IMR-90 (cell line): ENCODE measurements around the gene THY1. TPM values are rescaled to one million over a fixed set of nuclear protein-coding genes. Genes with fewer than 3 reads are reported as not detected.
"Not testable (repeated sequence)": the region's sequence is repeated elsewhere in the genome, so short reads cannot be mapped to it uniquely, and the experiment has no call there.

Source experiments
- ATAC-seq: fragments of 200-7000 bp; cut with Tn5 transposase; 2 replicates; pipeline ENCODE4 v1.9.1; 2020; ENCODE audit warnings: low read depth, mild to moderate bottlenecking, moderate library complexity
- BruUV-seq: library from RNA; stranded (reverse); fragments of 400-500 nt; replicated peaks from 2 replicates; lab custom pipeline; 2021; lab: Mats Ljungman, UMichigan
- CTCF ChIA-PET: fragments of 300-600 bp; formaldehyde crosslinking; extraction: SDS; loops from one replicate; lab custom pipeline; 2021; ENCODE audit warnings: antibody characterized with exemption; lab: Yijun Ruan, JAX
- POLR2A ChIA-PET: fragments of 300-600 bp; sonication (Branson Sonifier 250); formaldehyde crosslinking; loops from one replicate; lab custom pipeline; 2022; ENCODE audit warnings: antibody characterized with exemption; ENCODE audit not compliant: unreplicated experiment; lab: Charles Lee
- DNase-seq: peaks from one replicate; pipeline ENCODE4 v3.0.0; 2013
- H2AFZ ChIP-seq: replicated peaks from 2 replicates; pipeline ENCODE3; 2013; ENCODE audit warnings: low read length, mild to moderate bottlenecking; ENCODE audit not compliant: poor library complexity
- H2AK5ac ChIP-seq: 2 replicates; pipeline ENCODE4 v1.6.1; 2013; ENCODE audit warnings: low read depth, low read length, inconsistent platforms
- H2AK9ac ChIP-seq: replicated peaks from 2 replicates; pipeline ENCODE3; 2013; ENCODE audit warnings: mild to moderate bottlenecking, low read depth, low read length, moderate library complexity; ENCODE audit not compliant: poor library complexity
- H2BK120ac ChIP-seq: 2 replicates; pipeline ENCODE4 v1.6.1; 2013; ENCODE audit warnings: low read depth, low read length, inconsistent platforms
- H2BK15ac ChIP-seq: 3 replicates; pipeline ENCODE4 v1.6.1; 2013; ENCODE audit warnings: low read depth, low read length, inconsistent platforms
- H2BK20ac ChIP-seq: 2 replicates; pipeline ENCODE4 v1.6.1; 2013; ENCODE audit warnings: low read depth, mild to moderate bottlenecking, inconsistent platforms, low read length, moderate library complexity
- H2BK5ac ChIP-seq: 2 replicates; pipeline ENCODE4 v1.6.1; 2013; ENCODE audit warnings: mild to moderate bottlenecking, low read depth, low read length, inconsistent platforms; ENCODE audit not compliant: poor library complexity, severe bottlenecking
- H3K14ac ChIP-seq: replicated peaks from 2 replicates; pipeline ENCODE4 v1.6.1; 2013; ENCODE audit warnings: low read depth, low read length, inconsistent platforms
- H3K18ac ChIP-seq: 2 replicates; pipeline ENCODE4 v1.6.1; 2013; ENCODE audit warnings: low read depth, low read length, control low read depth
- H3K23ac ChIP-seq: 2 replicates; pipeline ENCODE4 v1.6.1; 2013; ENCODE audit warnings: low read depth, low read length, inconsistent platforms
- H3K27ac ChIP-seq: 2 replicates; pipeline ENCODE4 v1.5.1; 2013; ENCODE audit warnings: mild to moderate bottlenecking, control low read depth, low read length; ENCODE audit not compliant: insufficient read depth
- H3K27me3 ChIP-seq: 2 replicates; pipeline ENCODE4 v1.6.1; 2013; ENCODE audit warnings: low read length; ENCODE audit not compliant: control insufficient read depth, insufficient read depth
- H3K36me3 ChIP-seq: 2 replicates; pipeline ENCODE4 v1.6.1; 2013; ENCODE audit warnings: low read length, mixed read lengths; ENCODE audit not compliant: control insufficient read depth, insufficient read depth
- H3K4ac ChIP-seq: 2 replicates; pipeline ENCODE4 v1.6.1; 2013; ENCODE audit warnings: low read depth, low read length, inconsistent platforms
- H3K4me1 ChIP-seq: 2 replicates; pipeline ENCODE4 v1.6.1; 2013; ENCODE audit warnings: low read length, mixed read lengths; ENCODE audit not compliant: control insufficient read depth, insufficient read depth
- H3K4me2 ChIP-seq: 2 replicates; pipeline ENCODE4 v1.6.1; 2013; ENCODE audit warnings: low read depth, mild to moderate bottlenecking, control low read depth, low read length, moderate library complexity
- H3K4me3 ChIP-seq: 2 replicates; pipeline ENCODE4 v1.5.1; 2013; ENCODE audit warnings: low read depth, mild to moderate bottlenecking, control low read depth, low read length, moderate library complexity; ENCODE audit not compliant: insufficient read depth
- H3K56ac ChIP-seq: 2 replicates; pipeline ENCODE4 v1.6.1; 2013; ENCODE audit warnings: low read length, inconsistent platforms; ENCODE audit not compliant: insufficient read depth; ENCODE audit errors: extremely low read depth
- H3K79me1 ChIP-seq, 2 experiments: 2 replicates each; pipeline ENCODE4 v1.6.1; 2013; ENCODE audit warnings: low read length in 2 of 2, inconsistent platforms in 1 of 2, low read depth in 1 of 2
- H3K9ac ChIP-seq: 2 replicates; pipeline ENCODE4 v1.6.1; 2013; ENCODE audit warnings: low read depth, low read length, control low read depth
- H3K9me1 ChIP-seq: 2 replicates; pipeline ENCODE4 v1.6.1; 2013; ENCODE audit warnings: low read length, inconsistent platforms; ENCODE audit not compliant: insufficient read depth
- H3K9me3 ChIP-seq: 2 replicates; pipeline ENCODE4 v1.6.1; 2013; ENCODE audit warnings: low read length; ENCODE audit not compliant: control insufficient read depth, insufficient read depth
- H4K20me1 ChIP-seq: 2 replicates; pipeline ENCODE4 v1.6.1; 2013; ENCODE audit warnings: low read length, inconsistent platforms; ENCODE audit not compliant: insufficient read depth
- H4K5ac ChIP-seq: 2 replicates; pipeline ENCODE4 v1.6.1; 2013; ENCODE audit warnings: mild to moderate bottlenecking, low read depth, low read length, control low read depth
- H4K8ac ChIP-seq, 2 experiments: 2 replicates each; pipeline ENCODE4 v1.6.1; 2013; ENCODE audit warnings: low read depth in 2 of 2, low read length in 2 of 2, control low read depth in 1 of 2, inconsistent platforms in 1 of 2
- H4K91ac ChIP-seq: 2 replicates; pipeline ENCODE4 v1.6.1; 2013; ENCODE audit warnings: low read depth, low read length, inconsistent platforms; ENCODE audit not compliant: insufficient read depth
- WGBS, 2 experiments: methylation state at CpG; one replicate each; pipeline versions ENCODE4 v1.1.5 to v1.1.7; 2013; ENCODE audit warnings: missing lambda C conversion rate in 2 of 2; ENCODE audit not compliant: insufficient read length in 1 of 2; ENCODE audit errors: extremely low coverage in 2 of 2; 5-methylcytosine and 5-hydroxymethylcytosine counted together
- dilution Hi-C: fragments of 300-500 bp; cut with HindIII; formaldehyde crosslinking; loops from one replicate; pipeline ENCODE4 v1.14.3; 2018; ENCODE audit warnings: low sequenced_read_pairs; ENCODE audit not compliant: unreplicated experiment
- in situ Hi-C: fragments of 300-500 bp; cut with MboI; formaldehyde crosslinking; loops from 3 replicates; pipeline ENCODE4 v1.14.3; 2019; ENCODE audit warnings: low sequenced_read_pairs, inconsistent platforms, mixed read lengths
- intact Hi-C: fragments of 100-400 bp; cut with micrococcal nuclease; formaldehyde crosslinking; loops from 2 replicates; pipeline ENCODE4 v1.10.0; 2022
- polyA plus RNA-seq, 3 experiments: library from polyadenylated mRNA; depleted of rRNA; stranded (reverse); fragments of >200 nt; gene quantifications; 2 replicates each; pipeline ENCODE4 v1.2.3, GENCODE V29; 2012; ENCODE audit warnings: low replicate concordance in 1 of 3
- total RNA-seq: library from RNA; depleted of rRNA; stranded (reverse); fragments of >200 nt; gene quantifications from 2 replicates; pipeline ENCODE4 v1.2.3, GENCODE V29; 2012

THY1 gene
- total and polyA plus RNA-seq, 2 of the 4 experiments (the other 2 are of a cell fraction) = 703 to 2,603 TPM

DNA sequence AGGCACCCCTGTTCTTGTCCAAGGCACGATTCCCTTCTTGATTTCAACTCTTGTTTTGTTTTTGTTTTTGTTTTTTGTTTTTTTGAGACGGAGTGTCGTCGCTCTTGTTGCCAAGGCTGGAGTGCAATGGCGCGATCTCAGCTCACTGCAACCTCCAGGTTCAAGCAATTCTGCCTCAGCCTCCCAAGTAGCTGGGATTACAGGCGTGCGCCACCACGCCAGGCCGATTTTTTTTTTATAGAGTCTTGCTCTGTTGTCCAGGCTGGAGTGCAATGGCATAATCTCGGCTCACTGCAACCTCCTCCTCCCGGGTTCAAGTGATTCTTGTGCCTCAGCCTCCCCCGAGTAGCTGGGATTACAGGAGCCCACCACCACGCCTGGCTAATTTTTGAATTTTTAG lies 40.5 kb downstream of the THY1 start:
- H3K56ac ChIP-seq, H3K14ac ChIP-seq, H4K91ac ChIP-seq, in situ Hi-C loops, POLR2A ChIA-PET, intact Hi-C loops, H3K4ac ChIP-seq, H4K20me1 ChIP-seq, H3K27ac ChIP-seq, H2AK9ac ChIP-seq, H3K18ac ChIP-seq, H2AK5ac ChIP-seq, H3K79me1 ChIP-seq, H4K5ac ChIP-seq, H3K36me3 ChIP-seq, DNase-seq, H3K4me3 ChIP-seq, ATAC-seq, H3K4me1 ChIP-seq, H4K8ac ChIP-seq, H2BK5ac ChIP-seq, H3K4me2 ChIP-seq, dilution Hi-C loops, H3K9ac ChIP-seq, H2AFZ ChIP-seq, BruUV-seq, H2BK120ac ChIP-seq, H3K9me1 ChIP-seq, H3K9me3 ChIP-seq, H3K23ac ChIP-seq, H2BK15ac ChIP-seq, H2BK20ac ChIP-seq: not testable (repeated sequence)
- CTCF ChIA-PET = interaction anchor here (0.6 to 3.2 kb wide), 4 partner anchors 8 to 92 kb away, joined by 3 to 23 read pairs (median 6); no protein-coding TSS in a partner anchor
- 90% methylated on average over 7 of the region's 14 CpGs; no CpG with 5 or more reads in 1 of the 2 experiments for WGBS, 2 experiments
- H3K27me3 ChIP-seq = peaks cover 20% of the 10 kb centered on the region
